NCI-H526 (cell line): ENCODE data around the gene CERKL.

Experiments used
- DNase-seq, 2 experiments: peaks; one replicate each; lab custom pipeline; 2025; lab: John Stamatoyannopoulos, UW

CERKL gene

GRCh38 chr2:181500201-181500600 is 156.7 kb downstream of the CERKL start:
- DNase-seq = no peak

- no peak for DNase-seq
Observed at GRCh38 chr2:181499231-181499630, 157.7 kb downstream of the CERKL start.
